Measurements from ENCODE around the gene KIAA1614. TPM values are rescaled to one million over a fixed set of nuclear protein-coding genes. Genes with fewer than 3 reads are reported as not detected.

The KIAA1614 gene
- 9.1 TPM for total RNA-seq
- long read RNA-seq, partial matches to known transcripts, result 9 of 17 reads
- long read RNA-seq, other reads (novel, unspliced or antisense), result 7 of 17 reads

GRCh38 chr1:180912801-180913565 lies at the start of gene KIAA1614:
Gene KIAA1614 (plus strand): TSS chr1:180912897. CDS start chr1:180913244, 347 bp downstream.
- H3K4me3 ChIP-seq, result peak within 1 kb of the TSS; percentile 80
- no peak for TF ChIP-seq CTCF (IDR thresholded peaks at IDR 0.05; ENCODE audit: borderline replicate concordance)
- peak; percentile 54 for DNase-seq
- H3K9me3 ChIP-seq (replicated peaks), result no peaks in the 10 kb centered on the region
- no peaks in the 10 kb centered on the region for H3K27me3 ChIP-seq (ENCODE audit: low read depth)
- peaks cover 13% of the 10 kb centered on the region for H3K36me3 ChIP-seq
- intact Hi-C loops (cut with micrococcal nuclease), result no loop called here
- peaks cover 30% of the 10 kb centered on the region for H3K4me1 ChIP-seq
- peak within 1 kb of the TSS; percentile 90 for H3K27ac ChIP-seq (replicated peaks)

DNA sequence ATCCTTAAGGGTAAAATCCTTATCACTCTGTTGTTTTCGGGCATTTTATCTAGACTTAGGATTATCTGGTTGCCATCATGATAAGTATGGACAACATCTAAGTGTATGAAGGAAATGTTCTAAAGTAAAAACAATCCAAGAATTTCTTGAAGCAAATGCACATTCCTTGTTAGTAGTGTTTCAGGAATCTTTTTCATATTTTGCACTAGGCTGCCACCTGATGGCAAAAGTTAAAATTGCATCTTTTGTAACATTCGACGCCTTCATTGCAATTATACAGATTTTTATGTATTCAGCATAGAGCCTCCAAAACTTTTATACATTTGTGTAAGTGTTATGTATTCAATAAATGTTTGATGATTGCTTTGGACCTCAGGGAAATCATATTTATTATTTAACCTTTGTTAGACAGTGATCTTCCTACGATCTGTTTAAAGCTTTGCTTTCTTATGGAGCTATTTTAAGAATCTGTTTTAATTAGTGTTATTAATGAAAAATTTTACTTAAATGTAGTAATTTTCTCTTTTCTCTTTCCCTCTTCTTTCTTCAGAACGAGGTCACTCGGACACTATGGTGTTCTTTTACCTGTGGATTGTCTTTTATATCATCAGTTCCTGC lies 49.4 kb upstream of the KIAA1614 start:
- peak; percentile 79 for TF ChIP-seq CTCF (IDR thresholded peaks at IDR 0.05; ENCODE audit: borderline replicate concordance)
- Histone ChIP-seq H3K36me3 (peaks cover 29% of the 10 kb centered on the region), H3K27ac (replicated peaks) (no peak overlapping the region), H3K9me3 (replicated peaks) (no peaks in the 10 kb centered on the region), H3K4me1 (peaks cover 13% of the 10 kb centered on the region), H3K27me3 (ENCODE audit: low read depth) (no peaks in the 10 kb centered on the region), H3K4me3 (no peak overlapping the region)
- intact Hi-C loops (cut with micrococcal nuclease), result loop anchor here (5.0 kb wide), 2 partner anchors 331 to 346 kb away; no protein-coding TSS in a partner anchor
- no peak for DNase-seq

DNA sequence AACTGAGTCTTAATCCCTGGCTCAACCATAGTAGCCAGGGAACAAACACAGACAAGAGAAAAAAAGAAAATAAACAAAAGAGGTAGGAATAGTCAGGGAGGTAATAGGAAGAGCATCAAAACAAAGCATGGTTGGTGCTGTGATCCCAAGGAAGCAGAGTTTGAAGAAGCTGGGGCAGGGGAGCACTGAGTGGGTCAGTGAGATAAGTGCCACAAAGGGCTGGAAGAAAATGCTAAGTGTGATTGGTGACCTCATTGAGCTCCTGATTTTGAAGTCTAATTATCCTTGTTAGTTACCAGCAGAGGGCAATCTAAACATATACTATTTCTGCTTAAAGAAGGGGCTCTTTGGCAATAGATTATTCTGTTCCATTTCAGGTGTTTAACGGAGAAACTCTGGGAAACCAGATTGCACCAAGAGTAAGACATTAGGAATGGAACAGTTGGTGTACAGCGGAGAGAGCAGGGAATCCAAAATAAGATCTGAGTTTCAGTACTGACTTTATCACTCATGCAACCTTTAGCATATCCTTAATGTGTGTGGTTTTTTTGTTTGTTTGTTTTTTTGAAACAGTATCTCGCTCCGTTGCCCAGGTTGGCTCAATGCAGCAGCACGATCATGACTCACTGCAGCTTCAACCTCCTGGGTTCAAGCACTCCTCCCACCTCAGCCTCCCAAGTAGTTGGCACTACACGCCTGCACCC lies 30.7 kb upstream of the KIAA1614 start:
- H3K36me3 ChIP-seq, result peaks cover 39% of the 10 kb centered on the region
- DNase-seq, result no peak
- H3K27me3 ChIP-seq (ENCODE audit: low read depth), result no peaks in the 10 kb centered on the region
- H3K4me1 ChIP-seq, result no peaks in the 10 kb centered on the region
- no peak overlapping the region for H3K4me3 ChIP-seq
- H3K27ac ChIP-seq (replicated peaks), result peak overlapping the region; percentile 24
- intact Hi-C loops (cut with micrococcal nuclease), result loop anchor here (10.0 kb wide), 1 partner anchor 283 kb away; no protein-coding TSS in a partner anchor
- TF ChIP-seq CTCF (IDR thresholded peaks at IDR 0.05; ENCODE audit: borderline replicate concordance), result peak; percentile 60
- no peaks in the 10 kb centered on the region for H3K9me3 ChIP-seq (replicated peaks)

DNA sequence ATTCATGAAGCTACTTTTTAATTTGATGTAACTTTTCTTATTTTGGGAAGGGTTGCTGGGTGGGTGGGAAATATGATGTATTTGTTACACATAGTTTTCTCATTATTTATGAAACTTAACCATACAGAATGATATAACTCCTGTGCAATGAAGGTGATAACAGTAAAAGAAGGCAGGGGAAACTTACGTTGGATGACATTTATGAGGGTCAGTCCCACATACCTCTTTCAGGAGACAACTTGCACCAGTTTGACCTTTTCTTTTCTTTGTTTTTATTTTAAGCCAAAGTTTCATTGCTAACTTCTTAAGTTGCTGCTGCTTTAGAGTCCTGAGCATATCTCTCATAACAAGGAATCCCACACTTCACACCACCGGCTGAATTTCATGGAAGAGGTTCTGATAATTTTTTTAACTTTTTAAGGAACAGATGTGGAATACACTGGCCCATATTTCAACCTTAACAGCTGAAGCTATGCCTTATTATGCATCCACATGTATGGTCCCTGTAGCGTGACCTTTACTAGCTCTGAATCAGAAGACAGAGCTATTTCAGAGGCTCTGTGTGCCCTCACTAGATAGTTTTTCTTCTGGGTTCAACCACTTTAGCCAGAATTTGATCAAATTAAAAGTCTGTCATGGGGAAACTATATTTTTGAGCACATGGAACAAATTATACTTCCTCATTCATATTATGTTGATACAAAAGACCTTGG lies 28.0 kb upstream of the KIAA1614 start:
- H3K4me1 ChIP-seq, result no peaks in the 10 kb centered on the region
- no peak for DNase-seq
- H3K9me3 ChIP-seq (replicated peaks), result no peaks in the 10 kb centered on the region
- intact Hi-C loops (cut with micrococcal nuclease), result loop anchor here (10.0 kb wide), 1 partner anchor 280 kb away; no protein-coding TSS in a partner anchor
- H3K36me3 ChIP-seq, result peaks cover 25% of the 10 kb centered on the region
- TF ChIP-seq CTCF (IDR thresholded peaks at IDR 0.05; ENCODE audit: borderline replicate concordance), result no peak
- no peaks in the 10 kb centered on the region for H3K27me3 ChIP-seq (ENCODE audit: low read depth)
- H3K27ac ChIP-seq (replicated peaks), result no peak overlapping the region
- no peak overlapping the region for H3K4me3 ChIP-seq

- intact Hi-C loops (cut with micrococcal nuclease), result loop anchor here (10.0 kb wide), 1 partner anchor 278 kb away; no protein-coding TSS in a partner anchor
- Histone ChIP-seq H3K9me3 (replicated peaks) (no peaks in the 10 kb centered on the region), H3K36me3 (peaks cover 18% of the 10 kb centered on the region), H3K27ac (replicated peaks) (no peak overlapping the region), H3K4me1 (no peaks in the 10 kb centered on the region), H3K27me3 (ENCODE audit: low read depth) (no peaks in the 10 kb centered on the region), H3K4me3 (no peak overlapping the region)
- DNase-seq, result no peak
- no peak for TF ChIP-seq CTCF (IDR thresholded peaks at IDR 0.05; ENCODE audit: borderline replicate concordance)
Measured at GRCh38 chr1:180886338-180886737, 26.4 kb upstream of the KIAA1614 start.

All from left ventricle myocardium inferior (tissue), 1 donor.